Activated CD4-positive, alpha-beta T cell treated with anti-CD3 and anti-CD28 coated beads for 24 hours (primary cell): Measurements from ENCODE around the gene COLQ.
"Not testable (repeated sequence)": the region's sequence is repeated elsewhere in the genome, so short reads cannot be mapped to it uniquely, and the experiment has no call there.

ENCODE experiments used
- DNase-seq, 2 donors: peaks; one replicate each; pipeline ENCODE4 v3.0.0-alpha.2; 2020; ENCODE audit warnings: low read depth in 2 of 2

The COLQ gene

GRCh38 chr3:15521573-15521965, at the start of gene COLQ:
Gene COLQ, minus strand, starts transcription at chr3:15521706. Its CDS starts 81 bp downstream, at chr3:15521625.
- no peak for DNase-seq

- DNase-seq = no peak
Observed at GRCh38 chr3:15563190-15563589, 41.7 kb upstream of the COLQ start.

- no peak for DNase-seq
Observed at GRCh38 chr3:15562560-15562959, 41.1 kb upstream of the COLQ start.

- no peak for DNase-seq
Observed at GRCh38 chr3:15558581-15558980, 37.1 kb upstream of the COLQ start.

- DNase-seq = peak; percentile 19 to 44
Observed at GRCh38 chr3:15557511-15557946, 36.0 kb upstream of the COLQ start.

- no peak for DNase-seq
Observed at GRCh38 chr3:15556512-15556911, 35.0 kb upstream of the COLQ start.

- DNase-seq = no peak
Observed at GRCh38 chr3:15553749-15554148, 32.2 kb upstream of the COLQ start.

GRCh38 chr3:15551902-15552301, 30.4 kb upstream of the COLQ start:
- DNase-seq = no peak

GRCh38 chr3:15549846-15550245, 28.3 kb upstream of the COLQ start:
- no peak for DNase-seq

GRCh38 chr3:15542614-15543013, 21.1 kb upstream of the COLQ start:
- no peak for DNase-seq

GRCh38 chr3:15541371-15541770, 19.9 kb upstream of the COLQ start:
- no peak for DNase-seq

GRCh38 chr3:15539066-15539465, 17.6 kb upstream of the COLQ start:
- DNase-seq = no peak

GRCh38 chr3:15538345-15538744, 16.8 kb upstream of the COLQ start:
- no peak for DNase-seq

GRCh38 chr3:15536856-15537255, 15.3 kb upstream of the COLQ start:
- DNase-seq = no peak

- peak; percentile 20 to 23 for DNase-seq
Observed at GRCh38 chr3:15535732-15536131, 14.2 kb upstream of the COLQ start.

GRCh38 chr3:15532614-15533013, 11.1 kb upstream of the COLQ start:
- not testable (repeated sequence) for DNase-seq

- no peak for DNase-seq
Observed at GRCh38 chr3:15531346-15531745, 9.8 kb upstream of the COLQ start.

- no peak for DNase-seq
Observed at GRCh38 chr3:15528854-15529537, 7.5 kb upstream of the COLQ start.

- DNase-seq = no peak
Observed at GRCh38 chr3:15527031-15527459, 5.5 kb upstream of the COLQ start.

GRCh38 chr3:15525790-15526189, 4.3 kb upstream of the COLQ start:
- DNase-seq = no peak

- no peak for DNase-seq
Observed at GRCh38 chr3:15523660-15524417, 2.3 kb upstream of the COLQ start.

- no peak for DNase-seq
Observed at GRCh38 chr3:15522016-15522415, 510 bp upstream of the COLQ start.
